ENCODE measurements around the gene ALLC. TPM values are rescaled to one million over a fixed set of nuclear protein-coding genes. Genes with fewer than 3 reads are reported as not detected.
A peak's percentile ranks its signal among the peaks of the same experiment; 100 is the strongest.

The ALLC gene
- total and polyA plus RNA-seq, 2 donors (not counting 1 experiment from before 2014, with no cell fraction given), result not detected

GRCh38 chr2:3681625-3682024 lies 23.6 kb downstream of the ALLC start:
- no peaks in the 10 kb centered on the region for H3K27me3 ChIP-seq (ENCODE audit: control insufficient read depth, insufficient read depth, low read length)
- DNase-seq (ENCODE audit: low read depth in 2 of 2), result no peak
- no peaks in the 10 kb centered on the region for H4K20me1 ChIP-seq (ENCODE audit: control insufficient read depth, extremely low read depth, insufficient read depth, low read length)
- H2AFZ ChIP-seq (ENCODE audit: low read length), result no peak overlapping the region
- no peak overlapping the region for H3K4me2 ChIP-seq (ENCODE audit: extremely low read depth, insufficient read depth, low read length)
- no peak overlapping the region for H3K4me3 ChIP-seq (replicated peaks in 1 of 4; ENCODE audit: control extremely low read depth in 1 of 4, insufficient read depth in 1 of 4, low read depth in 3 of 4, low read length in 4 of 4)
- H3K79me2 ChIP-seq (ENCODE audit: control insufficient read depth, insufficient read depth, low read length), result no peaks in the 10 kb centered on the region
- no peak overlapping the region for H3K27ac ChIP-seq (ENCODE audit: insufficient read depth, low read length)
- TF ChIP-seq EZH2 (IDR thresholded peaks at IDR 0.05; ENCODE audit: low read length, missing control alignments), result no peak
- TF ChIP-seq, protein P1, sequence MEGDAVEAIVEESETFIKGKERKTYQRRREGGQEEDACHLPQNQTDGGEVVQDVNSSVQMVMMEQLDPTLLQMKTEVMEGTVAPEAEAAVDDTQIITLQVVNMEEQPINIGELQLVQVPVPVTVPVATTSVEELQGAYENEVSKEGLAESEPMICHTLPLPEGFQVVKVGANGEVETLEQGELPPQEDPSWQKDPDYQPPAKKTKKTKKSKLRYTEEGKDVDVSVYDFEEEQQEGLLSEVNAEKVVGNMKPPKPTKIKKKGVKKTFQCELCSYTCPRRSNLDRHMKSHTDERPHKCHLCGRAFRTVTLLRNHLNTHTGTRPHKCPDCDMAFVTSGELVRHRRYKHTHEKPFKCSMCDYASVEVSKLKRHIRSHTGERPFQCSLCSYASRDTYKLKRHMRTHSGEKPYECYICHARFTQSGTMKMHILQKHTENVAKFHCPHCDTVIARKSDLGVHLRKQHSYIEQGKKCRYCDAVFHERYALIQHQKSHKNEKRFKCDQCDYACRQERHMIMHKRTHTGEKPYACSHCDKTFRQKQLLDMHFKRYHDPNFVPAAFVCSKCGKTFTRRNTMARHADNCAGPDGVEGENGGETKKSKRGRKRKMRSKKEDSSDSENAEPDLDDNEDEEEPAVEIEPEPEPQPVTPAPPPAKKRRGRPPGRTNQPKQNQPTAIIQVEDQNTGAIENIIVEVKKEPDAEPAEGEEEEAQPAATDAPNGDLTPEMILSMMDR (conservative IDR thresholded peaks at IDR 0.05 in 1 of 2, IDR thresholded peaks at IDR 0.05 in 1 of 2; ENCODE audit: low read depth in 1 of 2, low read length in 2 of 2), result no peak
- H3K9ac ChIP-seq (ENCODE audit: insufficient read depth, low read length), result no peak overlapping the region
- no peaks in the 10 kb centered on the region for H3K36me3 ChIP-seq (ENCODE audit: control insufficient read depth, insufficient read depth, low read length)
- H3K4me1 ChIP-seq (ENCODE audit: control insufficient read depth, extremely low read depth, insufficient read depth, low read length), result no peaks in the 10 kb centered on the region
- H3K9me3 ChIP-seq (ENCODE audit: control insufficient read depth, insufficient read depth, low read depth, low read length), result no peaks in the 10 kb centered on the region

DNA sequence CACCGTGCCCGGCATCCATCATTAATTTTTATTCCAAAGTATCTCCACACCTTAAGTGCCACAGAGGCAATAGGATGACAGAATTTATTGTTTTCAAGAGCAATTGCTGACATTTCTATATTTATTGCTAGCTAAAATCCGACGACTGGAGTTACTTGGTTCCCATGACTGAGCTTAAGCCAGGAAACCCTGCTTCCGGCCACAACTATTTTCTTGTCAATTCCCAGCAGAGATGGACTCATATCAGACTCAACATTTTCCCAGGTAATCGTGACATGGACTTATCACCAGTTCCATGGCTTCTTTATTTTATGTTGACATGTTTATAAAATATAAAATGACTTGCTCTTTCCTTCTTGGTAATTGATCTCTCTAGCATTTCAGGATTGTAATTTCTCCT lies 24.8 kb downstream of the ALLC start:
- Histone ChIP-seq H3K27me3 (ENCODE audit: control insufficient read depth, insufficient read depth, low read length) (no peaks in the 10 kb centered on the region), H3K4me1 (ENCODE audit: control insufficient read depth, extremely low read depth, insufficient read depth, low read length) (no peaks in the 10 kb centered on the region), H3K27ac (ENCODE audit: insufficient read depth, low read length) (no peak overlapping the region), H4K20me1 (ENCODE audit: control insufficient read depth, extremely low read depth, insufficient read depth, low read length) (no peaks in the 10 kb centered on the region), H3K9ac (ENCODE audit: insufficient read depth, low read length) (no peak overlapping the region), H2AFZ (ENCODE audit: low read length) (no peak overlapping the region), H3K4me2 (ENCODE audit: extremely low read depth, insufficient read depth, low read length) (no peak overlapping the region), H3K9me3 (ENCODE audit: control insufficient read depth, insufficient read depth, low read depth, low read length) (no peaks in the 10 kb centered on the region), H3K4me3 (replicated peaks in 1 of 4; ENCODE audit: control extremely low read depth in 1 of 4, insufficient read depth in 1 of 4, low read depth in 3 of 4, low read length in 4 of 4) (no peak overlapping the region), H3K36me3 (ENCODE audit: control insufficient read depth, insufficient read depth, low read length) (no peaks in the 10 kb centered on the region), H3K79me2 (ENCODE audit: control insufficient read depth, insufficient read depth, low read length) (no peaks in the 10 kb centered on the region)
- no peak for DNase-seq (ENCODE audit: low read depth in 2 of 2)
- no peak for TF ChIP-seq EZH2 (IDR thresholded peaks at IDR 0.05; ENCODE audit: low read length, missing control alignments)
- TF ChIP-seq, protein P1 (conservative IDR thresholded peaks at IDR 0.05 in 1 of 2, IDR thresholded peaks at IDR 0.05 in 1 of 2; ENCODE audit: low read depth in 1 of 2, low read length in 2 of 2), result no peak

GRCh38 chr2:3683748-3684454 lies 25.9 kb downstream of the ALLC start:
- Histone ChIP-seq H3K4me3 (replicated peaks in 1 of 4; ENCODE audit: control extremely low read depth in 1 of 4, insufficient read depth in 1 of 4, low read depth in 3 of 4, low read length in 4 of 4) (no peak overlapping the region), H2AFZ (ENCODE audit: low read length) (no peak overlapping the region), H3K9me3 (ENCODE audit: control insufficient read depth, insufficient read depth, low read depth, low read length) (no peaks in the 10 kb centered on the region), H3K9ac (ENCODE audit: insufficient read depth, low read length) (no peak overlapping the region), H4K20me1 (ENCODE audit: control insufficient read depth, extremely low read depth, insufficient read depth, low read length) (no peaks in the 10 kb centered on the region), H3K27me3 (ENCODE audit: control insufficient read depth, insufficient read depth, low read length) (no peaks in the 10 kb centered on the region), H3K4me1 (ENCODE audit: control insufficient read depth, extremely low read depth, insufficient read depth, low read length) (no peaks in the 10 kb centered on the region), H3K4me2 (ENCODE audit: extremely low read depth, insufficient read depth, low read length) (no peak overlapping the region), H3K79me2 (ENCODE audit: control insufficient read depth, insufficient read depth, low read length) (no peaks in the 10 kb centered on the region), H3K27ac (ENCODE audit: insufficient read depth, low read length) (no peak overlapping the region), H3K36me3 (ENCODE audit: control insufficient read depth, insufficient read depth, low read length) (no peaks in the 10 kb centered on the region)
- peak in 1 of 2 donors; percentile 14 for DNase-seq (ENCODE audit: low read depth in 2 of 2)
- no peak for TF ChIP-seq EZH2 (IDR thresholded peaks at IDR 0.05; ENCODE audit: low read length, missing control alignments)
- TF ChIP-seq, protein P1 (conservative IDR thresholded peaks at IDR 0.05 in 1 of 2, IDR thresholded peaks at IDR 0.05 in 1 of 2; ENCODE audit: low read depth in 1 of 2, low read length in 2 of 2), result no peak
